AG04449 (cell line): ENCODE measurements around the gene PPM1A.

Experiments used
- CTCF ChIA-PET: fragments of 350-600 bp; formaldehyde crosslinking; extraction: SDS; loops from one replicate; lab custom pipeline; 2021; ENCODE audit warnings: antibody characterized with exemption; lab: Yijun Ruan, JAX
- POLR2A ChIA-PET: fragments of 400-600, 350-600 bp; formaldehyde crosslinking; extraction: SDS; loops from one replicate; lab custom pipeline; 2020; ENCODE audit warnings: antibody characterized with exemption, inconsistent platforms; lab: Yijun Ruan, JAX
- DNase-seq: peaks from one replicate; pipeline ENCODE4 v3.0.0-alpha.2; 2010; ENCODE audit warnings: low read depth, low spot score
- H3K4me3 ChIP-seq: 2 replicates; pipeline ENCODE4 v1.5.1; 2011; ENCODE audit warnings: low read depth, mild to moderate bottlenecking, control low read depth, low read length
- TF ChIP-seq, protein P1 (sequence below): IDR thresholded peaks from one replicate; pipeline ENCODE4 v1.5.1; 2011; ENCODE audit warnings: mild to moderate bottlenecking, moderate library complexity, low read length, control low read depth, inconsistent platforms; ENCODE audit not compliant: insufficient read depth; ENCODE audit errors: missing control alignments

PPM1A gene

DNA sequence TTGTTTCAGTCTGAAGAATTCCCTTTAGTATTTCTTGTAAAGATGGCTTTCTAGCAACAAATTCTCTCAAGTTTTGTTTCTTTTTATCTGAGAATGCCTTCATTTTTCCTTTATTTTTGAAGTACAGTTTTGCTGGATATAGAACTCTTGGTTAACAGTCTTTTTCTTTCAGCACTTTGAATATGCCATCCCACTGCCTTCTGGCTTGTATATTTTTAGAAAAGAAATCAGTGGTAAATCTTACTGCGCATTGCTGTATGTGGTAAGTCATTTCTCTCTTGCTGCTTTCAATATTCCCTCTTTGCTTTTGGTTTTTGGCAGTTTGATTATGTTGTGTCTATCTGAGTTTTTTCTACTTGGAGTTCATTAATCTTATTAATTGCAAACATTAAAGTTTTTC is 16.8 kb upstream of the PPM1A start:
- CTCF ChIA-PET: no interaction called here
- no peak overlapping the region for H3K4me3 ChIP-seq
- TF ChIP-seq, protein P1, sequence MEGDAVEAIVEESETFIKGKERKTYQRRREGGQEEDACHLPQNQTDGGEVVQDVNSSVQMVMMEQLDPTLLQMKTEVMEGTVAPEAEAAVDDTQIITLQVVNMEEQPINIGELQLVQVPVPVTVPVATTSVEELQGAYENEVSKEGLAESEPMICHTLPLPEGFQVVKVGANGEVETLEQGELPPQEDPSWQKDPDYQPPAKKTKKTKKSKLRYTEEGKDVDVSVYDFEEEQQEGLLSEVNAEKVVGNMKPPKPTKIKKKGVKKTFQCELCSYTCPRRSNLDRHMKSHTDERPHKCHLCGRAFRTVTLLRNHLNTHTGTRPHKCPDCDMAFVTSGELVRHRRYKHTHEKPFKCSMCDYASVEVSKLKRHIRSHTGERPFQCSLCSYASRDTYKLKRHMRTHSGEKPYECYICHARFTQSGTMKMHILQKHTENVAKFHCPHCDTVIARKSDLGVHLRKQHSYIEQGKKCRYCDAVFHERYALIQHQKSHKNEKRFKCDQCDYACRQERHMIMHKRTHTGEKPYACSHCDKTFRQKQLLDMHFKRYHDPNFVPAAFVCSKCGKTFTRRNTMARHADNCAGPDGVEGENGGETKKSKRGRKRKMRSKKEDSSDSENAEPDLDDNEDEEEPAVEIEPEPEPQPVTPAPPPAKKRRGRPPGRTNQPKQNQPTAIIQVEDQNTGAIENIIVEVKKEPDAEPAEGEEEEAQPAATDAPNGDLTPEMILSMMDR: no peak
- POLR2A ChIA-PET: no interaction called here
- DNase-seq: no peak

DNA sequence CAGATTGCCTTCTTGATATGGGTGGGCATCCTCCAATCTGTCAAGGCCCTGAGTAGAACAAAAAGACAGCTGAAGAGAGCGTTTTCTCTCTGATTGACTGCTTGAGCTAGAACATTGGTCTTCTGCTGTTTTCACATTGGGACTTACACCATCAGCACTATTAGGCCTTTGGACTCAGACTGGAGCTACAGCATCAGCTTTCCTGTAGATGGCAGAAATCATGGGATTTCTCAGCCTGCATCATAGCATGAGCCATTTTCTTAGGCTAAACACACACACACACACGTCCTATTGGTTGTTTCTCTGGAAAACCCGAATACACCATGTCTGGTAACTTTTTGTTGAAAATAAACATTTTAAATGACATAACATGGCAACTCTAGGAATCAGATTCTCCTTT is 15.8 kb upstream of the PPM1A start:
- ChIA-PET CTCF (interaction anchor here (1.3 kb wide), 1 partner anchor 98 kb away, joined by 3 read pairs; no protein-coding TSS in a partner anchor), POLR2A (no interaction called here)
- H3K4me3 ChIP-seq: no peak overlapping the region
- TF ChIP-seq, protein P1: no peak
- DNase-seq: no peak

DNA sequence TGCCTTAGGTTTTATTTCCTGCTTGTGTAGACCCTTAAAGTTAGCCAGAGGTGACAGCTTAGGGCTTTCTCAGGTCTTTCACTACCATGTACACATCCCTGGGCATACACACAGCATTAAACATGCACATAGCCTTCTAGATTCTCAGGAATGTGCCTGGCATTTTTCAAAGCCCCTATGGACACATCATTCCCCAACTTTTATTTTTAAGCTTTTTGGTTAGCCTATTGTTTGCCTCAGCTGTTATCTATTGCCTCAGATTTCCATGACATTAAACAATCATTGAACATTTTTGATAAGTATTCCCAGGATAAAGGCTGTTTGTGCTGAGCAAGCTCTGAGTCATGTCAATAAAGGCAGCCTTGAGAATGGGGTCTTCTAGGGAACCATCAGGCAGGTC is 15.1 kb upstream of the PPM1A start:
- no peak overlapping the region for H3K4me3 ChIP-seq
- DNase-seq: no peak
- POLR2A ChIA-PET: no interaction called here
- TF ChIP-seq, protein P1: no peak
- CTCF ChIA-PET: interaction anchor here (1.3 kb wide), 1 partner anchor 98 kb away, joined by 3 read pairs; no protein-coding TSS in a partner anchor

- DNase-seq: no peak
- no peak overlapping the region for H3K4me3 ChIP-seq
- POLR2A ChIA-PET: no interaction called here
- CTCF ChIA-PET: no interaction called here
- TF ChIP-seq, protein P1: no peak
These were observed 13.6 kb upstream of the PPM1A start for GRCh38 chr14:60235440-60235839.

DNA sequence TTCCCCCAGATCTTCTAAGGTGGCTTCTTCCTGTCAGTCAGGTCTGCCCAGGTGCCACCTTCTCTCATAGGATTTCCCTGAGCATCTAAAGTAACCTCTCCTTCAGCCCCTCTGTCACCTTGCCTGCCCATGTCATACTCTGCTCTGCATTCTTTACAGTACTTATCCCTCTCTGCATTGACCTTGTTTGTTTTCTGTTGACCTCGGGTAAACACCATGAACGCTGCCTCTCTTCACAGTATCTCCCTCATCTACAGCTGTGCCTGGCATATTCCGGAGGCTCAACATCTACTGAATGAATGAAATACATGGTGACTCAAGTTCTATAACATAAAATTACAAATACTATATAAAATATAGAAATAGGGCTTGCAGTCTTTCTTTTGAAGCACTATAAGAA is 10.1 kb upstream of the PPM1A start:
- no peak for DNase-seq
- POLR2A ChIA-PET: no interaction called here
- CTCF ChIA-PET: no interaction called here
- TF ChIP-seq, protein P1: no peak
- no peak overlapping the region for H3K4me3 ChIP-seq

- ChIA-PET CTCF (no interaction called here), POLR2A (no interaction called here)
- TF ChIP-seq, protein P1: no peak
- DNase-seq: no peak
- H3K4me3 ChIP-seq: no peak overlapping the region
These were observed 8.7 kb upstream of the PPM1A start for GRCh38 chr14:60240139-60240856.
